Natural killer cell (primary cell): ENCODE measurements around the gene CLPTM1. TPM values are rescaled to one million over a fixed set of nuclear protein-coding genes. Genes with fewer than 3 reads are reported as not detected.

ENCODE experiments used
- ATAC-seq, 3 donors: fragments of 150-1000 bp in 2 of 3; fragments of 200-7000 bp in 1 of 3; cut with Tn5 transposase; 1 replicate in 1 of 3; 2 replicates in 2 of 3; pipeline ENCODE4 v1.10.0; 2021; ENCODE audit warnings: mild to moderate bottlenecking in 2 of 3, moderate library complexity in 2 of 3
- DNase-seq, 2 donors: peaks; one replicate each; pipeline versions ENCODE4 v3.0.0 to v3.0.0-alpha.2; 2013 to 2021; ENCODE audit warnings: mixed read lengths in 1 of 2
- H3K27ac ChIP-seq: one replicate; pipeline ENCODE4 v1.5.1; 2013; ENCODE audit warnings: mild to moderate bottlenecking, low read length
- H3K27me3 ChIP-seq: one replicate; pipeline ENCODE4 v1.6.1; 2013; ENCODE audit warnings: low read length; ENCODE audit not compliant: control insufficient read depth, insufficient read depth
- H3K36me3 ChIP-seq: one replicate; pipeline ENCODE4 v1.6.1; 2013; ENCODE audit warnings: low read length; ENCODE audit not compliant: control insufficient read depth, insufficient read depth
- H3K4me1 ChIP-seq: one replicate; pipeline ENCODE4 v1.6.1; 2013; ENCODE audit warnings: low read length; ENCODE audit not compliant: control insufficient read depth, insufficient read depth
- H3K4me3 ChIP-seq: one replicate; pipeline ENCODE4 v1.5.1; 2013; ENCODE audit warnings: low read length
- H3K9me3 ChIP-seq: one replicate; pipeline ENCODE4 v1.6.1; 2013; ENCODE audit warnings: low read length; ENCODE audit not compliant: control insufficient read depth, insufficient read depth
- H3K27ac Mint-ChIP-seq, 2 donors: one replicate each; pipeline ENCODE4 v1.8.0; 2022; ENCODE audit warnings: mild to moderate bottlenecking in 2 of 2, mixed read lengths in 2 of 2, moderate library complexity in 1 of 2
- H3K27me3 Mint-ChIP-seq, 2 donors: one replicate each; pipeline ENCODE4 v1.8.0; 2022; ENCODE audit warnings: low read depth in 2 of 2, mixed read lengths in 2 of 2
- H3K36me3 Mint-ChIP-seq: one replicate; pipeline ENCODE4 v1.8.0; 2022; ENCODE audit warnings: mixed read lengths
- H3K4me1 Mint-ChIP-seq, 2 donors: one replicate each; pipeline ENCODE4 v1.8.0; 2022; ENCODE audit warnings: mixed read lengths in 2 of 2
- H3K4me3 Mint-ChIP-seq: one replicate; pipeline ENCODE4 v1.8.0; 2022; ENCODE audit warnings: mild to moderate bottlenecking, moderate library complexity, mixed read lengths
- H3K9me3 Mint-ChIP-seq, 2 donors: one replicate each; pipeline ENCODE4 v1.8.0; 2022; ENCODE audit warnings: mixed read lengths in 2 of 2
- WGBS: methylation state at CpG from one replicate; pipeline ENCODE4 v1.1.7; 2013; ENCODE audit warnings: missing lambda C conversion rate; ENCODE audit not compliant: insufficient coverage; 5-methylcytosine and 5-hydroxymethylcytosine counted together
- intact Hi-C: fragments of 100-400 bp; cut with micrococcal nuclease; formaldehyde crosslinking; loops from one replicate; pipeline ENCODE4 v1.14.2; 2022
- total RNA-seq, 4 donors: library from RNA; stranded (reverse); fragments of 120-200 nt in 1 of 4; gene quantifications; one replicate each; pipeline versions ENCODE4 v1.2.3 to v1.2.4, GENCODE V29; 2013 to 2022
- TF ChIP-seq, protein P1 (sequence below): fragments of 200-600 bp; IDR thresholded peaks from one replicate; pipeline ENCODE4 v1.8.0; 2022; ENCODE audit warnings: antibody characterized with exemption

CLPTM1 gene
- 100 to 1,000 TPM in 2 of 3 donors, 10 to 100 TPM in 1; 97.1 to 125 (median 120) TPM for total RNA-seq
- 29.9 TPM for total RNA-seq (2013)

DNA sequence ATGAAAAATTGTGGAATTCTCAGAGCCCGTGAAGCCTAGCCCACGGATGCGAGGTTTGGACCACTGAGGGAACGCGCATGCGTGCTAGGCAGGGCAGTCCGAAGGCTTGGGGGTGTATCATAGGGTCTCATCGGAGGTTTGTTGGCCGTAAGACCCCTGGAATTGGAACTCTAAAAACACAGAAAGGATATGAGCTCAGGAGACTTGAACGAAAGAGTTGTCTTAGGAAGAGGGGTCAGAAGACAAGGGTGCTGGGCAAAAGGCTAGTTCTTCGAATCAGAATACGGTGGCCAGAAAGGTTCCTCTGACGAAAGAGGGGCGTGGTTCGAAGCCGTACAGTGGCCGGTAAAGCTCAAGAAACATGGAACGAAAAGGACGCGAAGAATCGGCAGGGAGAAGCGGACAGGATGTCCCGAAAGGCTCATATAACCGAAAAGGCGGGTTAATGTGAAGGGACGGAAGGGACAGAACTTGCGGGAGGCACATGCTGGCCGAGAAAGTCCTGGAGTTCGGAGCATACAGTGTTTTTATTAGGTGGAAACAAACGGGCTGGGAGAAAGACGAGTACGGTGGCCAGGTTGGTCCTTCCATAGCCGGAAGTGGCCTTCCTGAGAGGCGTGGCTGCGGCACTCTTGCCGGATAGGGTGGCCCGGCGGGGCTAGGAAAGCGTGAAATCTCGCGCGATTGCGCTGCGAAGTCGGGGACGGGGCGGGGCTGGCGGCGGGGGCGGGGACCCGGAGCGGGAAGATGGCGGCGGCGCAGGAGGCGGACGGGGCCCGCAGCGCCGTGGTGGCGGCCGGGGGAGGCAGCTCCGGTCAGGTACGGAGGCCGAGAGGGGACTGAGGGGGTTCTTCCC, at the start of gene CLPTM1:
TSS of gene CLPTM1 (plus strand) at position 732 of the 856 bp plus-strand sequence. CDS start at position 748, 16 bp downstream.
- Histone ChIP-seq H3K4me1 (peaks cover 39% of the 10 kb centered on the region), H3K9me3 (no peaks in the 10 kb centered on the region), H3K36me3 (no peaks in the 10 kb centered on the region), H3K4me3 (peak within 1 kb of the TSS; percentile 92), H3K27me3 (no peaks in the 10 kb centered on the region), H3K27ac (peak within 1 kb of the TSS; percentile 84)
- intact Hi-C loops = loop anchor here (1.0 to 5.0 kb wide), 4 partner anchors 47 to 268 kb away; partner anchors contain the start of genes BLOC1S3 and TRAPPC6A
- H3K9me3 Mint-ChIP-seq = no peaks in the 10 kb centered on the region
- TF ChIP-seq, protein P1, sequence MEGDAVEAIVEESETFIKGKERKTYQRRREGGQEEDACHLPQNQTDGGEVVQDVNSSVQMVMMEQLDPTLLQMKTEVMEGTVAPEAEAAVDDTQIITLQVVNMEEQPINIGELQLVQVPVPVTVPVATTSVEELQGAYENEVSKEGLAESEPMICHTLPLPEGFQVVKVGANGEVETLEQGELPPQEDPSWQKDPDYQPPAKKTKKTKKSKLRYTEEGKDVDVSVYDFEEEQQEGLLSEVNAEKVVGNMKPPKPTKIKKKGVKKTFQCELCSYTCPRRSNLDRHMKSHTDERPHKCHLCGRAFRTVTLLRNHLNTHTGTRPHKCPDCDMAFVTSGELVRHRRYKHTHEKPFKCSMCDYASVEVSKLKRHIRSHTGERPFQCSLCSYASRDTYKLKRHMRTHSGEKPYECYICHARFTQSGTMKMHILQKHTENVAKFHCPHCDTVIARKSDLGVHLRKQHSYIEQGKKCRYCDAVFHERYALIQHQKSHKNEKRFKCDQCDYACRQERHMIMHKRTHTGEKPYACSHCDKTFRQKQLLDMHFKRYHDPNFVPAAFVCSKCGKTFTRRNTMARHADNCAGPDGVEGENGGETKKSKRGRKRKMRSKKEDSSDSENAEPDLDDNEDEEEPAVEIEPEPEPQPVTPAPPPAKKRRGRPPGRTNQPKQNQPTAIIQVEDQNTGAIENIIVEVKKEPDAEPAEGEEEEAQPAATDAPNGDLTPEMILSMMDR = no peak
- peak; percentile 90 to 97 (median 92) for ATAC-seq
- no peaks in the 10 kb centered on the region for H3K27me3 Mint-ChIP-seq
- WGBS = under 1% methylated on average over 65 of the region's 65 CpGs
- H3K4me1 Mint-ChIP-seq = peaks cover 47% of the 10 kb centered on the region in 2 donors
- peak within 1 kb of the TSS; percentile 94 to 95 for H3K27ac Mint-ChIP-seq
- H3K36me3 Mint-ChIP-seq = no peaks in the 10 kb centered on the region
- H3K4me3 Mint-ChIP-seq = peak within 1 kb of the TSS; percentile 96
- DNase-seq = peak; percentile 93 to 98

- Mint-ChIP-seq H3K27me3 (peaks cover 20 to 22% of the 10 kb centered on the region in 2 donors), H3K9me3 (no peaks in the 10 kb centered on the region), H3K27ac (no peak within 1 kb of the TSS), H3K36me3 (no peaks in the 10 kb centered on the region), H3K4me3 (no peak within 1 kb of the TSS), H3K4me1 (peaks cover 6 to 8% of the 10 kb centered on the region in 2 donors)
- TF ChIP-seq, protein P1 = no peak
- DNase-seq = no peak
- peaks cover 16% of the 10 kb centered on the region for H3K36me3 ChIP-seq
- peaks cover 4% of the 10 kb centered on the region for H3K4me1 ChIP-seq
- H3K27me3 ChIP-seq = peaks cover 12% of the 10 kb centered on the region
- H3K9me3 ChIP-seq = no peaks in the 10 kb centered on the region
- no peak for ATAC-seq
- H3K27ac ChIP-seq = no peak within 1 kb of the TSS
- no peak within 1 kb of the TSS for H3K4me3 ChIP-seq
- intact Hi-C loops = no loop called here
- 3% methylated on average over 17 of the region's 20 CpGs for WGBS
Observed at GRCh38 chr19:44905437-44906160, 49.6 kb upstream of the CLPTM1 start, which contains the start of gene APOE. Gene APOE, plus strand, starts transcription at chr19:44905796. Its CDS starts 829 bp downstream, at chr19:44906625.

GRCh38 chr19:44907613-44908012, 47.6 kb upstream of the CLPTM1 start:
- no peak overlapping the region for H3K27ac ChIP-seq
- intact Hi-C loops = no loop called here
- H3K36me3 Mint-ChIP-seq = no peaks in the 10 kb centered on the region
- H3K9me3 Mint-ChIP-seq = no peaks in the 10 kb centered on the region
- peaks cover 28 to 31% of the 10 kb centered on the region in 2 donors for H3K27me3 Mint-ChIP-seq
- no peak overlapping the region for H3K4me3 Mint-ChIP-seq
- H3K9me3 ChIP-seq = no peaks in the 10 kb centered on the region
- H3K27ac Mint-ChIP-seq = no peak overlapping the region
- peaks cover 4% of the 10 kb centered on the region for H3K36me3 ChIP-seq
- ATAC-seq (no peak), DNase-seq (no peak)
- H3K27me3 ChIP-seq = peaks cover 15% of the 10 kb centered on the region
- TF ChIP-seq, protein P1 = no peak
- WGBS = 92% methylated on average over 12 of the region's 12 CpGs
- H3K4me1 ChIP-seq = peaks cover 4% of the 10 kb centered on the region
- H3K4me3 ChIP-seq = no peak overlapping the region
- H3K4me1 Mint-ChIP-seq = peaks cover 6 to 8% of the 10 kb centered on the region in 2 donors
